GM11168 (cell line): ENCODE results near the gene MLN.

ENCODE experiments used
- in situ Hi-C: fragments of 300-500 bp; cut with MboI; formaldehyde crosslinking; loops from one replicate; pipeline ENCODE4 v1.12.0; 2022; ENCODE audit warnings: low sequenced_read_pairs; ENCODE audit not compliant: unreplicated experiment

The MLN gene

GRCh38 chr6:33791620-33792019 lies 12.2 kb downstream of the MLN start:
- in situ Hi-C loops, result no loop called here

- in situ Hi-C loops, result no loop called here
Measured at GRCh38 chr6:33790910-33791309, 12.9 kb downstream of the MLN start.

GRCh38 chr6:33790379-33790778 lies 13.4 kb downstream of the MLN start:
- in situ Hi-C loops, result no loop called here

- in situ Hi-C loops, result no loop called here
Measured at GRCh38 chr6:33789550-33789895, 14.3 kb downstream of the MLN start.

GRCh38 chr6:33788694-33789549 lies 14.9 kb downstream of the MLN start, which contains the start of gene LEMD2:
Gene LEMD2, minus strand, starts transcription at chr6:33789130. Its CDS starts 14 bp downstream, at chr6:33789116.
- in situ Hi-C loops, result no loop called here

- in situ Hi-C loops, result no loop called here
Measured at GRCh38 chr6:33787954-33788693, 15.7 kb downstream of the MLN start.

- in situ Hi-C loops, result no loop called here
Measured at GRCh38 chr6:33787346-33787953, 16.4 kb downstream of the MLN start.

- in situ Hi-C loops, result no loop called here
Measured at GRCh38 chr6:33786736-33787135, 17.1 kb downstream of the MLN start.

GRCh38 chr6:33785778-33786177 lies 18.0 kb downstream of the MLN start:
- in situ Hi-C loops, result no loop called here

GRCh38 chr6:33784787-33785186 lies 19.0 kb downstream of the MLN start:
- in situ Hi-C loops, result no loop called here

- in situ Hi-C loops, result no loop called here
Measured at GRCh38 chr6:33783781-33784520, 19.9 kb downstream of the MLN start.

- in situ Hi-C loops, result no loop called here
Measured at GRCh38 chr6:33782561-33782960, 21.2 kb downstream of the MLN start.

GRCh38 chr6:33781131-33781975 lies 22.4 kb downstream of the MLN start:
- in situ Hi-C loops, result no loop called here

- in situ Hi-C loops, result no loop called here
Measured at GRCh38 chr6:33779895-33780294, 23.9 kb downstream of the MLN start.

GRCh38 chr6:33779290-33779689 lies 24.5 kb downstream of the MLN start:
- in situ Hi-C loops, result no loop called here

- in situ Hi-C loops, result no loop called here
Measured at GRCh38 chr6:33778444-33779121, 25.2 kb downstream of the MLN start.

- in situ Hi-C loops, result no loop called here
Measured at GRCh38 chr6:33777398-33778388, 26.1 kb downstream of the MLN start.

- in situ Hi-C loops, result no loop called here
Measured at GRCh38 chr6:33776764-33777163, 27.0 kb downstream of the MLN start.
